ENCODE measurements around the gene ITPK1. TPM values are rescaled to one million over a fixed set of nuclear protein-coding genes. Genes with fewer than 3 reads are reported as not detected.
"Not testable (repeated sequence)": the region's sequence is repeated elsewhere in the genome, so short reads cannot be mapped to it uniquely, and the experiment has no call there.

The ITPK1 gene
- total RNA-seq, 1 experiment from 2014 or later: 27.5 TPM

GRCh38 chr14:93131257-93131820 lies 15.6 kb upstream of the ITPK1 start:
- DNase-seq (ENCODE audit: low read depth): peak; percentile 22

GRCh38 chr14:93128725-93129459 lies 13.2 kb upstream of the ITPK1 start:
- DNase-seq (ENCODE audit: low read depth): no peak

GRCh38 chr14:93126111-93126510 lies 10.4 kb upstream of the ITPK1 start:
- no peak for DNase-seq (ENCODE audit: low read depth)

- no peak for DNase-seq (ENCODE audit: low read depth)
Observed at GRCh38 chr14:93122826-93123225, 7.1 kb upstream of the ITPK1 start.

GRCh38 chr14:93121030-93121834 lies 5.5 kb upstream of the ITPK1 start:
- no peak for DNase-seq (ENCODE audit: low read depth)

- DNase-seq (ENCODE audit: low read depth): no peak
Observed at GRCh38 chr14:93120517-93120916, 4.8 kb upstream of the ITPK1 start.

GRCh38 chr14:93116676-93117200 lies 1.0 kb upstream of the ITPK1 start:
- DNase-seq (ENCODE audit: low read depth): no peak

- peak; percentile 72 for DNase-seq (ENCODE audit: low read depth)
Observed at GRCh38 chr14:93115069-93115820, 480 bp downstream of the ITPK1 start.

- no peak for DNase-seq (ENCODE audit: low read depth)
Observed at GRCh38 chr14:93114713-93115068, 1.0 kb downstream of the ITPK1 start.

- DNase-seq (ENCODE audit: low read depth): no peak
Observed at GRCh38 chr14:93114068-93114710, 1.5 kb downstream of the ITPK1 start.

- no peak for DNase-seq (ENCODE audit: low read depth)
Observed at GRCh38 chr14:93113678-93114067, 2.1 kb downstream of the ITPK1 start.

- DNase-seq (ENCODE audit: low read depth): peak; percentile 83
Observed at GRCh38 chr14:93112891-93113677, 2.6 kb downstream of the ITPK1 start.

- not testable (repeated sequence) for DNase-seq (ENCODE audit: low read depth)
Observed at GRCh38 chr14:93111541-93111940, 4.2 kb downstream of the ITPK1 start.

- DNase-seq (ENCODE audit: low read depth): no peak
Observed at GRCh38 chr14:93110856-93111419, 4.8 kb downstream of the ITPK1 start.

- DNase-seq (ENCODE audit: low read depth): no peak
Observed at GRCh38 chr14:93109572-93110481, 5.9 kb downstream of the ITPK1 start.

GRCh38 chr14:93108105-93108504 lies 7.6 kb downstream of the ITPK1 start:
- no peak for DNase-seq (ENCODE audit: low read depth)

GRCh38 chr14:93107453-93107852 lies 8.3 kb downstream of the ITPK1 start:
- no peak for DNase-seq (ENCODE audit: low read depth)

- no peak for DNase-seq (ENCODE audit: low read depth)
Observed at GRCh38 chr14:93106541-93107156, 9.1 kb downstream of the ITPK1 start.

All from LHCN-M2 (cell line).